Measurements from ENCODE around the gene SETSIP. TPM values are rescaled to one million over a fixed set of nuclear protein-coding genes. Genes with fewer than 3 reads are reported as not detected.

Gene SETSIP, protein sequence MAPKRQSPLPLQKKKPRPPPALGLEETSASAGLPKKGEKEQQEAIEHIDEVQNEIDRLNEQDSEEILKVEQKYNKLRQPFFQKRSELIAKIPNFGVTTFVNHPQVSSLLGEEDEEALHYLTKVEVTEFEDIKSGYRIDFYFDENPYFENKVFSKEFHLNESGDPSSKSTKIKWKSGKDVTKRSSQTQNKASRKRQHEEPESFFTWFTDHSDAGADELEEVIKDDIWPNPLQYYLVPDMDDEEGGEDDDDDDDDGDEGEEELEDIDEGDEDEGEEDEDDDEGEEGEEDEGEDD
- not detected in 5 replicates for total RNA-seq (2022; extraction: Qiagen RNA extraction; ENCODE audit: low read depth)

DNA sequence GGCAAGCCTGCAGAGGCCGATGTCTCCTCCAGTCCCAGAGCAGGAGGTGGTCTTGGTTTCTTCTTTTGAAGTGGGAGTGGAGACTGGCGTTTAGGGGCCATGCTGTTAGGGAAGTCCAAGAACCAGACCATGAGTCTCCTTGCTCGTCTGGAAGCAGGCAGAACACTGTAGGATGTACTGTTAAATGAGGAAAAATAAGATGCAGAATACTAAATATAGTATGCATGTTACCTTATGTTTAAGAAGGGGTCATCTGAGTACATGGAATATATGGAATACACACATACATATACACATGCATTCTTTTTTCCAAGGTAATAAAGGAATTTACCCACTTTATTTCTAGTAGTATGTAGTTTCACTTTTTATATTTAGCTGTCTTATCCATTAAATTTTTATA is at the start of gene SETSIP:
Gene SETSIP, minus strand, starts transcription at position 101 of the 400 bp plus-strand sequence. Its CDS starts 0 bp downstream, at position 101.

GRCh38 chr1:92080128-92080985 is 5.1 kb upstream of the SETSIP start, which contains the start of gene BTBD8:
BTBD8 (plus strand) TSS chr1:92080345; CDS start chr1:92080572, 227 bp downstream.

Other genes starting within 250 kb of the SETSIP start
- gene TGFBR3, start 189.3 kb downstream of the SETSIP start, total RNA-seq (2022; extraction: Qiagen RNA extraction; ENCODE audit: low read depth): 3.9 to 5.0 TPM (median 4.9 TPM) in 5 replicates
- gene BRDT, start 126.0 kb downstream of the SETSIP start, total RNA-seq (2022; extraction: Qiagen RNA extraction; ENCODE audit: low read depth): not detected in 5 replicates
- gene EPHX4, start 45.4 kb downstream of the SETSIP start, total RNA-seq (2022; extraction: Qiagen RNA extraction; ENCODE audit: low read depth): 0.52 to 0.80 TPM (median 0.71 TPM) in 5 replicates
- 0.51 to 0.84 TPM (median 0.57 TPM) in 5 replicates for gene BTBD8, start 4.9 kb upstream of the SETSIP start, total RNA-seq (2022; extraction: Qiagen RNA extraction; ENCODE audit: low read depth)
- gene C1orf146, start 142.5 kb upstream of the SETSIP start, total RNA-seq (2022; extraction: Qiagen RNA extraction; ENCODE audit: low read depth): not detected in 5 replicates
- 6.2 to 8.1 TPM (median 7.4 TPM) in 5 replicates for gene GLMN, start 223.6 kb upstream of the SETSIP start, total RNA-seq (2022; extraction: Qiagen RNA extraction; ENCODE audit: low read depth)
- 9.5 to 12.1 TPM (median 11.3 TPM) in 5 replicates for gene RPAP2, start 223.6 kb upstream of the SETSIP start, total RNA-seq (2022; extraction: Qiagen RNA extraction; ENCODE audit: low read depth)

Data from A549 treated with GW870086 at 1 μM for 4 hours (cell line).